ENCODE measurements around the gene DUSP9. TPM values are rescaled to one million over a fixed set of nuclear protein-coding genes. Genes with fewer than 3 reads are reported as not detected.
A peak's percentile ranks its signal among the peaks of the same experiment; 100 is the strongest.

DUSP9 gene
- total RNA-seq, 1 donor from 2014 or later: 1.3 TPM

DNA sequence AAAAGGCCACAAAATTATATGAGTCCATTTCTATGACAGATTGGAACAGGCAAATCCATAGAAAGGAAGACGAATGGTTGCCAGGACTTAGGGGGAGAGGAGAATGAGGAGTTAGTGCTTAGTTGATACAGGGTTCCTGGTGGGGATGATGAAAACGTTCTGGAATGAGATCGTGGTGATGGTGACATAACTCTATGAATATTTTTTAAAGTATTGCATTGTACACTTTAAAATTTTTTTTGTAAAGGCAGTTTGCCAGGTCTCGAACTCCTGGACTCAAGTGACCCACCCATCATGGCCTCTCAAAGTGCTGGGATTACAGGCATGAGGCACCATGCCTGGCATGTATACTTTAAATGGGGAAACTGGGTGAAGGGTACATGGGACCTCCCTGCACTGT lies 38.2 kb upstream of the DUSP9 start:
- TF ChIP-seq, protein P1, sequence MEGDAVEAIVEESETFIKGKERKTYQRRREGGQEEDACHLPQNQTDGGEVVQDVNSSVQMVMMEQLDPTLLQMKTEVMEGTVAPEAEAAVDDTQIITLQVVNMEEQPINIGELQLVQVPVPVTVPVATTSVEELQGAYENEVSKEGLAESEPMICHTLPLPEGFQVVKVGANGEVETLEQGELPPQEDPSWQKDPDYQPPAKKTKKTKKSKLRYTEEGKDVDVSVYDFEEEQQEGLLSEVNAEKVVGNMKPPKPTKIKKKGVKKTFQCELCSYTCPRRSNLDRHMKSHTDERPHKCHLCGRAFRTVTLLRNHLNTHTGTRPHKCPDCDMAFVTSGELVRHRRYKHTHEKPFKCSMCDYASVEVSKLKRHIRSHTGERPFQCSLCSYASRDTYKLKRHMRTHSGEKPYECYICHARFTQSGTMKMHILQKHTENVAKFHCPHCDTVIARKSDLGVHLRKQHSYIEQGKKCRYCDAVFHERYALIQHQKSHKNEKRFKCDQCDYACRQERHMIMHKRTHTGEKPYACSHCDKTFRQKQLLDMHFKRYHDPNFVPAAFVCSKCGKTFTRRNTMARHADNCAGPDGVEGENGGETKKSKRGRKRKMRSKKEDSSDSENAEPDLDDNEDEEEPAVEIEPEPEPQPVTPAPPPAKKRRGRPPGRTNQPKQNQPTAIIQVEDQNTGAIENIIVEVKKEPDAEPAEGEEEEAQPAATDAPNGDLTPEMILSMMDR (IDR thresholded peaks at IDR 0.05; ENCODE audit: insufficient read depth, low read length, severe bottlenecking): no peak
- Histone ChIP-seq H3K36me3 (ENCODE audit: control insufficient read depth, insufficient read depth, low read length) (no peaks in the 10 kb centered on the region), H3K27me3 (ENCODE audit: control insufficient read depth, insufficient read depth, low read length) (no peaks in the 10 kb centered on the region), H3K4me3 (ENCODE audit: low read depth, low read length) (no peak overlapping the region)
- FAIRE-seq: no peak
- no peak for DNase-seq (ENCODE audit: low read depth)

DNA sequence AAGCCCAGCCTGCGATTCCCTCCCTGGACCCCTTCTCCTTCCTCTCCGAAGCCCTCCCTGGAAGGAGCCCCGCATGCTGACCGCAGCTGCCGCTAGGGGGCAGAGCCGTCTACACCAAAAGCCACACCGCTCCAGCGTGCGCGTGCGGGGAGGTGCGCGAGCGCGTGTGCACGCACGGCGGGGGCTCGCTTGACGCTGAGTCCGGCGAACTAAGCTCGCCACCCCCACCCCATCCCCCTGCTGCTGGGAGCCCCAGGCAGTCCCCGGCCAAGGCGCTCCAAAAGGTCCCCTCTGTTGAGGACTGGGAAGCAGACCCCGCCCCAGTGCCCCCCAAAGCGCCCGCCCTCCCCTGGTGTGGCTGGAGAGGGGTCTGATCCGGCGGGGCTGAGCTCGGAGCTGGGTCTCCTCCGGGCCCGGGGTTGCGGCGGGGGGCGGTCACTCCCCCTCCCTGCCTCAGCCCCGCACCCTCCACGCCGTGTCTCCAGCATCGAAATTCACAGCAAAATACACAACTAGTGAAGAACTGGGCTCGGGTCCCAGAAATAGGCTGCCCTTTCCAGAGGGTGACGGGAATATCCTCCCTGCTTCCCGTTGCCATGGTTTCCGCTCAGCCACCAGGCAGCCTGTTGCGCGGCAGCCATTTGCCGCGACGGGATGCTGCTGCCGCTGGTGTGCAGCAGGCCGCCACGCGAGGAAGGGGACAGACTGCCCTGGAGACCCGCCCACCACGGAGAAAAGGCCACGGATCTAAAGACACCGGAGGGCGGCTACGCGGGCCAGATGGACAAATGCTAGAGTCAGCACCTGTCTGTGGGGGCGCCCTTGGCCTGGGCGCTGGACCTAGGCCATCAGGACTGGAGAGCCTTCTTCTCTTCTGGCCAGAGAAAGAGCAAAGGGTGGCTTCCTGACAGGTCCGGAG lies 36.8 kb upstream of the DUSP9 start:
- DNase-seq (ENCODE audit: low read depth) (peak; percentile 15), FAIRE-seq (no peak)
- H3K36me3 ChIP-seq (ENCODE audit: control insufficient read depth, insufficient read depth, low read length): no peaks in the 10 kb centered on the region
- peak overlapping the region; percentile 14 for H3K4me3 ChIP-seq (ENCODE audit: low read depth, low read length)
- TF ChIP-seq, protein P1 (IDR thresholded peaks at IDR 0.05; ENCODE audit: insufficient read depth, low read length, severe bottlenecking): peak; percentile 88
- H3K27me3 ChIP-seq (ENCODE audit: control insufficient read depth, insufficient read depth, low read length): no peaks in the 10 kb centered on the region

DNA sequence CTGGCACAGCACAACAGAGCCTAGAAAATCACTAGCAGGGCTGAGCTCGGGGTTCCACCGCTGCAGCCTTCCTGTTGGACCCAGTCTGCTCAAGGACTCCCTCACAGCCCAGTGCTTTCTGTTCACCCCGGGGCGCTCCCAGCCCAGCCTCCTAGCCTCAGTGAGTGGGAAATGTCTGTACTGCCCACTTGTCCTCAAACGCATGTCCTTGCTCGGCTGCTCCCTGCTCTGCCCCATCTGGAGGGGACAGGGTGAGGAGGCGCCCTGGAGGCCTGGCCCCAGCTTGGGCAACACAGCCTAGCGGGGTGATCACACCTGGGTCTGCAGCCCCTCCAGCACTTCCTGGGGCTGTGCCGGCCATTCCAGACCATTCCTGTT lies 36.2 kb upstream of the DUSP9 start:
- H3K36me3 ChIP-seq (ENCODE audit: control insufficient read depth, insufficient read depth, low read length): no peaks in the 10 kb centered on the region
- no peak for FAIRE-seq

DNA sequence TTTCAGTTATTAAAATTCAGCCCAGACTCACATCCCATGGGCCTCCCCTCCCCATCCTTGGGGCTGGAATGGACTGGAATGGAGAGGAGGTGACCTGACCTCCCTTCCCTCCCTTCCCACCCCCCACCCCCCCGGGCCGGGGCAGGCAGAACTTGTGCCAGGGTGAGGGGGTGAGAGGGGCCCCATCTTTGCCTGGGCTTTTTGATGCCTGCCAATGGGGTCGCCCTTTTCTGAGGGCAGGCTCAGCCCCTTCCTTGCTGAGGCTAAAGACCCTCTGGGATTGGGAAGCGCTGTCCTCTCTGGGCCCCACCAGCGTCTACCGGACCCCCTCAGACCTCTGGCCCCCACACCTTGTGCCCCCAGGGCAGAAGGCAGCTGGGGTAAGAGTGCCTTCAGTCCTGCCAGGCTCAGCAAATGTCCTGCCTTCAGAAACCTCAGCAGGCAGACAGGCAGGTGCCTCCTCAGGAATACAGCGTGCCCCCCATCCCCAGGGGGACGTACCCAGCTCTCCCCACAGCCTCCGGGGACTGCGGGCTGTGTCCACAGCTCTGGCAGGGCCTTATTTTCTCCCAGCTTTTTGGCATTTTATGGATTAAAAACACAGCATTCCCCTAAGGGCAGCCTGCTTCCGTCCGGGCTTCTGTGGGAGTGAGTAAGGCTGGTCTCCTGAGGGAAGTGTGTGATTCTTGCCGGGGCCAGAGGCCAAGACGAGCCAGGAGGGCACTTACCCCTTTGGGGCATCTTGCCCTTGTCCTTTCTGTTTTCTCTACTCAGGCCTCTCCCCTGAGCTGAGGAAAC lies 35.5 kb upstream of the DUSP9 start:
- DNase-seq (ENCODE audit: low read depth) (no peak), FAIRE-seq (no peak)
- no peak overlapping the region for H3K4me3 ChIP-seq (ENCODE audit: low read depth, low read length)
- H3K36me3 ChIP-seq (ENCODE audit: control insufficient read depth, insufficient read depth, low read length): no peaks in the 10 kb centered on the region
- TF ChIP-seq, protein P1 (IDR thresholded peaks at IDR 0.05; ENCODE audit: insufficient read depth, low read length, severe bottlenecking): no peak
- H3K27me3 ChIP-seq (ENCODE audit: control insufficient read depth, insufficient read depth, low read length): no peaks in the 10 kb centered on the region

More for the DNA sequence above, 36.2 kb upstream of the DUSP9 start:
- Histone ChIP-seq H3K27me3 (ENCODE audit: control insufficient read depth, insufficient read depth, low read length) (no peaks in the 10 kb centered on the region), H3K4me3 (ENCODE audit: low read depth, low read length) (no peak overlapping the region)
- no peak for DNase-seq (ENCODE audit: low read depth)
- TF ChIP-seq, protein P1 (IDR thresholded peaks at IDR 0.05; ENCODE audit: insufficient read depth, low read length, severe bottlenecking): no peak

DNA sequence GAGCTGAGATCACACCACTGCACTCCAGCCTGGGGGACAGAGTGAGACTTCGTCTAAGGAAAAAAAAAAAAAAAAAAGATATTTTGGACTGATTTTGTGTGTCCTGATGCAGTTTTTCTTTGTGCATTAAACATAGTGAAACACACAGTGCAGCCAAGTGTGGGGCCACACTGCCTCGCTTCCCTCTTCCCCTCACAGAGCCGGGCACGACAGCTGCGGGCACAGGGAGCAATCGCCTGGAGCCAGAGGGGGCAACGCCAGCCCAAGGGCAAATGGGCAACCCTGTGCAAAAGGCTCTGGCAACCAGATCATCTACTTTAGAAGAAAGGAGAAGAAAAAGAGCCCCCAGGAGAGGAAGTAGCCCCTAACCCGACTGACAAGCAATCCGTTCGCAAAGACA lies 34.6 kb upstream of the DUSP9 start:
- TF ChIP-seq, protein P1 (IDR thresholded peaks at IDR 0.05; ENCODE audit: insufficient read depth, low read length, severe bottlenecking): no peak
- Histone ChIP-seq H3K36me3 (ENCODE audit: control insufficient read depth, insufficient read depth, low read length) (no peaks in the 10 kb centered on the region), H3K4me3 (ENCODE audit: low read depth, low read length) (no peak overlapping the region), H3K27me3 (ENCODE audit: control insufficient read depth, insufficient read depth, low read length) (no peaks in the 10 kb centered on the region)
- FAIRE-seq (no peak), DNase-seq (ENCODE audit: low read depth) (no peak)
